Measurements from ENCODE around the gene SOX5. TPM values are rescaled to one million over a fixed set of nuclear protein-coding genes. Genes with fewer than 3 reads are reported as not detected.

Gene SOX5
- total RNA-seq, 1 experiment from 2014 or later, result 0.52 TPM

DNA sequence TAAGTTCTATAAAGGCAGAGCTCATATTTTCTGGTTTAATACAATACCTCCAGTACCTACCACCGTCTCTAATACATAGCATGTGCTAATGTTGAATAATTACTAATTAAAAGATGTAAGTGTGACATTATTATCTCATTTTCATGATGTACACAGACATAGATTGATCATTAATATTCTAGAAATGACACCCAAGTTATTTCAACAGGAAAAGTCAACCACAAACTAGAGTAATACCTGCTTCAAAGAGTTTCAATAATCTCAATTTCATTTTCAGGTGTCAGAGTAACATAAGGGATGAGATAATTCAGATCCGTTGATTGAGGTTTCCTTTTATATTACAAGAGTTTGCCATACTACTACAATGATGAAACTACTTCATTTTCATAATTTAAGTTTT lies 388.9 kb downstream of the SOX5 start:
- no TSS peak for BruUV-seq (replicated peaks)
- Histone ChIP-seq H4K20me1 (ENCODE audit: insufficient read depth) (no peaks in the 10 kb centered on the region), H3K4me1 (ENCODE audit: control insufficient read depth in 1 of 2, insufficient read depth in 2 of 2, low read length in 2 of 2) (no peaks in the 10 kb centered on the region), H3K9me2 (ENCODE audit: insufficient read depth) (no peaks in the 10 kb centered on the region), H3K27ac (ENCODE audit: low read depth, low read length) (no peak overlapping the region), H3K79me2 (ENCODE audit: insufficient read depth, low read length) (no peaks in the 10 kb centered on the region), H3K4me3 (replicated peaks in 1 of 2; ENCODE audit: low read depth in 1 of 2, low read length in 2 of 2) (no peak overlapping the region), H3K36me3 (ENCODE audit: control insufficient read depth in 1 of 2, insufficient read depth in 2 of 2, low read length in 2 of 2) (no peaks in the 10 kb centered on the region), H2AFZ (ENCODE audit: low read depth, low read length, poor library complexity, severe bottlenecking) (no peak overlapping the region), H3K4me2 (ENCODE audit: low read length) (no peak overlapping the region), H3K9me3 (ENCODE audit: control insufficient read depth in 1 of 2, insufficient read depth in 1 of 2, low read depth in 1 of 2, low read length in 2 of 2) (peaks cover 11 to 23% of the 10 kb centered on the region in 2 experiments; a peak in 3 of 4 replicates), H3K9ac (ENCODE audit: low read length) (no peak overlapping the region), H3K27me3 (ENCODE audit: insufficient read depth, low read length) (no peaks in the 10 kb centered on the region)
- DNase-seq (ENCODE audit: low read depth, low spot score), result no peak
- CTCF ChIA-PET, result no interaction called here
- no peak for TF ChIP-seq EGR1 (IDR thresholded peaks at IDR 0.05; ENCODE audit: low read depth)
- TF ChIP-seq POLR2A (IDR thresholded peaks at IDR 0.05; ENCODE audit: borderline replicate concordance, extremely low read depth, insufficient read depth, insufficient read length), result no peak
- no peak for TF ChIP-seq POLR2AphosphoS5 (IDR thresholded peaks at IDR 0.05; ENCODE audit: low read depth, low read length)
- no peak for TF ChIP-seq CTCF (IDR thresholded peaks at IDR 0.05 in 2 of 3, conservative IDR thresholded peaks at IDR 0.05 in 1 of 3; ENCODE audit: borderline replicate concordance in 1 of 3, insufficient read depth in 1 of 3, low read depth in 2 of 3, low read length in 2 of 3)
- TF ChIP-seq, protein P1, sequence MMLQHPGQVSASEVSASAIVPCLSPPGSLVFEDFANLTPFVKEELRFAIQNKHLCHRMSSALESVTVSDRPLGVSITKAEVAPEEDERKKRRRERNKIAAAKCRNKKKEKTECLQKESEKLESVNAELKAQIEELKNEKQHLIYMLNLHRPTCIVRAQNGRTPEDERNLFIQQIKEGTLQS (IDR thresholded peaks at IDR 0.05), result no peak
- TF ChIP-seq, protein P2, sequence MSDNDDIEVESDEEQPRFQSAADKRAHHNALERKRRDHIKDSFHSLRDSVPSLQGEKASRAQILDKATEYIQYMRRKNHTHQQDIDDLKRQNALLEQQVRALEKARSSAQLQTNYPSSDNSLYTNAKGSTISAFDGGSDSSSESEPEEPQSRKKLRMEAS (IDR thresholded peaks at IDR 0.05), result no peak
- no peak for TF ChIP-seq CBX3 (IDR thresholded peaks at IDR 0.05; ENCODE audit: low read depth)
- TF ChIP-seq EZH2 (IDR thresholded peaks at IDR 0.05), result no peak
- no peak for TF ChIP-seq ELF1 (IDR thresholded peaks at IDR 0.05; ENCODE audit: borderline replicate concordance, low read depth)
- TF ChIP-seq SP1 (IDR thresholded peaks at IDR 0.05; ENCODE audit: low read depth), result no peak
- TF ChIP-seq JUND (IDR thresholded peaks at IDR 0.05), result no peak
- intact Hi-C loops (cut with micrococcal nuclease), result no loop called here
- ATAC-seq, result no peak
- POLR2A ChIA-PET, result no interaction called here
- RAD21 ChIA-PET (ENCODE audit: low non-redundant PET in 1 of 2, low total read pairs in 2 of 2, uncharacterized antibody in 2 of 2, unreplicated experiment in 2 of 2), result no interaction called here
